Measurements from ENCODE around the gene MTHFS. TPM values are rescaled to one million over a fixed set of nuclear protein-coding genes. Genes with fewer than 3 reads are reported as not detected.
"Not testable (repeated sequence)": the region's sequence is repeated elsewhere in the genome, so short reads cannot be mapped to it uniquely, and the experiment has no call there.

The MTHFS gene
- total RNA-seq, 1 donor from 2014 or later: 25.4 TPM

GRCh38 chr15:79915776-79916501 is 19.1 kb upstream of the MTHFS start:
- not testable (repeated sequence) for DNase-seq

- DNase-seq: no peak
Measured at GRCh38 chr15:79914728-79915127, 17.9 kb upstream of the MTHFS start.

DNA sequence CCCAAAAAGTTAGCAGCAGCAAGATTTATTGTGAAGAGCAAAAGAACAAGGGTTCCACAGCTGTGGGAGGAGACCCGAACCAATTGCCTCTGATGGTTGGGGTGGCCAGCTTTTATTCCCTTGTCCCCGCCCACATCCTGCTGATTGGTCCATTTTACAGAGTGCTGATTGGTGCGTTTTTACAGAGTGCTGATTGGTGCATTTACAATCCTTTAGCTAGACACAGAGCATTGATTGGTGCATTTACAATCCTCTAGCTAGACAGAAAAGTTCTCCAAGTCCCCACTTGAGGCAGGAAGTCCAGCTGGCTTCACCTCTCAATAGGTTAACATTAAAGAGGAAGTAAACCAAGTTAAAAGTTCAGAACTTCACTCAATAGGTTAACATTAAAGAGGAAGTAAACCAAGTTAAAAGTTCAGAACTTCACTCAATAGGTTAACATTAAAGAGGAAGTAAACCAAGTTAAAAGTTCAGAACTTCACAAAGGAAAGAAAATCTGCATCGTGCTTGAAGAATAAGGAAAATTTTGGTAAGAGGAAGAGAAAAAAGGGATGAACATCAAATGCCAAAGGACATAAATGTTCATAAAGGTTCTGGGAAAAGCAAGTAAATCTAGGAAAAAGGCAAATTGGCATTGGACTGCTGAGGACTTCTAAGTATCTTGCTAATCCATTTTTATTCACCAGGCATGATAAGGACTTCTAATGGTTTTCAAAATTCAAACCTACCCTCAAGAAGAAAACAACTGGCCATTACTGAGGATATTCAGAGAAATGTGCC is 12.9 kb upstream of the MTHFS start:
- DNase-seq: not testable (repeated sequence)

- DNase-seq: no peak
Measured at GRCh38 chr15:79904271-79904670, 7.5 kb upstream of the MTHFS start.

DNA sequence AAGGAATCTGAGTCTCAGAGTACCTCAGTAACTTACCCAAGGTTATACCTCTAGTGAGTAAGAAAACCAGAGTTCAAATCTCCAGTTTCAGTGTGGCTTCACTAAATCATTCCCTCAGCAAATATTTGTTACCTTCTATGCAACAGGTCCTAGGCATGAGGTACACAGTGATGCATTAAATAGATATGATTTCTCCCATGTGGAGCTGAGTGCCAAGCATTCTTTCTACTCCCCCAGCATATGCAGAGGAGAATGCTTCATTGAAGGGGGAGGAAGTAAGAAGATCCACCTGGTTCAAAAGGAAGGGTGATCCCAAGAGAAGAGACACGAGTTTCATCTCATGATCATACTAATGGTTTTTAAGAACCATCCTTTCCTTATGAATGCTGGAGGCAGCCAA is 6.8 kb upstream of the MTHFS start:
- no peak for DNase-seq

DNA sequence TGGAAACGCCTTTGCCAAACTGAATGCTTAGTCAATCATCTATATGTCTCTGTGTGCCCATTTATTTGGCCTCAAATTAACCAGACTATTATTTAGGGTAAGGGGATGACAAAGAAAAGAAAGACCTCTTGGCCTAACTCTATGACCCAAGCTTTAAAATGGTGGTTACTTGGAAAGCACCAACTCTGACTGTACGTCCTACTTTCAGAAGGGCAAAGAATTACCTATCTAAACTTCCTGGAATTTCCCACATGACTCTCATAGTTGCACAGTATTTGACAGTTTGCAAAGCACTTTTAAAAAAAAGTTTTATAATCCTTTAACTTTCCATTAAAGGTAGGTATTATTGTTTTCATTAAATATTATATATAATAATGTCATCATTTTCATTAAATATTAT is 6.3 kb upstream of the MTHFS start:
- DNase-seq: no peak

- no peak for DNase-seq
Measured at GRCh38 chr15:79901958-79902357, 5.1 kb upstream of the MTHFS start.

GRCh38 chr15:79900818-79901378 is 4.1 kb upstream of the MTHFS start:
- not testable (repeated sequence) for DNase-seq

GRCh38 chr15:79900087-79900486 is 3.3 kb upstream of the MTHFS start:
- no peak for DNase-seq

DNA sequence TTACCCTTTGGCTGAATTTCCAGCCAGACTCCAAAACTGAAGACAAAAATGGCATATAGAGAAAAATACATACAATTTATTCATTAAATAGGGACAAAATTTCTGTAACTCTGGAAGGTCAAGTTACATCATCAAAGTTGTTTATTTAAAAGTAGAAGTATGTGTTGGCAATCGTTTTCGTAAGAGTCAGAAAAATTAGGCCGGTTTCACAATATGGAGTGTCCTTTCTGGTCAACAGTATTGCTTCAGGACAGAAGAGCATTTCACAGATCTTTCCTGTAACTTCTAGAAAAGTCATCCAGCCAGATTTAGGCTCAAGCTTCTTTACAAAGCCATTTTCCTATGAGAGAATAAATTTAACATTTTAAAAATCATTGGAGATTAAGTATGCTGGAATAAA is 2.0 kb upstream of the MTHFS start:
- DNase-seq: not testable (repeated sequence)

- no peak for DNase-seq
Measured at GRCh38 chr15:79898369-79898768, 1.6 kb upstream of the MTHFS start.

GRCh38 chr15:79897701-79898113 is 893 bp upstream of the MTHFS start:
- no peak for DNase-seq

GRCh38 chr15:79897380-79897678 is 515 bp upstream of the MTHFS start:
- no peak for DNase-seq

DNA sequence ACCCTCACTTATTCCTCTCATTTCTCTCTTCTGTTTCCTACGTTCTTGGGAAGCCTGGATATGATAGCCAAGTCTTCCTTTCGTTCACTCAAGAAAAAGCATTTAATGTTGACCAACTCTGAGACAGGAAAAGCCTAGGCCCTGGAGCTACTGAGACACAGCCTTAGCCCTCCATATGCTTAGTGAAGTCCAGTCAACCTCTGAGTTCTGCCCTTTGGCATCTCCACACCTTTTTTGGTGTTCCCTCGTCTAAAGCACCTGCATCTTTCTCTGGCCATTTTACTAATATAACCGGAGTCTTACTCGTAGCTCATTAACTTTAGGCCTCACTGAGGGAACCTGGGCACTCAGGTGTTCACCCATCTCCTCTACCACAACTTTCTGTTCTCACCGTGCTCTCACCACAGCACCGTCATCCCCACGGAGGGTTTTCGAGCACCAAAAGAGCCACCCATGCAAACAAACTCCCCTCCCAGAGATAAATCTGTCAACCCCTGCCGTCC is 632 bp downstream of the MTHFS start:
- no peak for DNase-seq

DNA sequence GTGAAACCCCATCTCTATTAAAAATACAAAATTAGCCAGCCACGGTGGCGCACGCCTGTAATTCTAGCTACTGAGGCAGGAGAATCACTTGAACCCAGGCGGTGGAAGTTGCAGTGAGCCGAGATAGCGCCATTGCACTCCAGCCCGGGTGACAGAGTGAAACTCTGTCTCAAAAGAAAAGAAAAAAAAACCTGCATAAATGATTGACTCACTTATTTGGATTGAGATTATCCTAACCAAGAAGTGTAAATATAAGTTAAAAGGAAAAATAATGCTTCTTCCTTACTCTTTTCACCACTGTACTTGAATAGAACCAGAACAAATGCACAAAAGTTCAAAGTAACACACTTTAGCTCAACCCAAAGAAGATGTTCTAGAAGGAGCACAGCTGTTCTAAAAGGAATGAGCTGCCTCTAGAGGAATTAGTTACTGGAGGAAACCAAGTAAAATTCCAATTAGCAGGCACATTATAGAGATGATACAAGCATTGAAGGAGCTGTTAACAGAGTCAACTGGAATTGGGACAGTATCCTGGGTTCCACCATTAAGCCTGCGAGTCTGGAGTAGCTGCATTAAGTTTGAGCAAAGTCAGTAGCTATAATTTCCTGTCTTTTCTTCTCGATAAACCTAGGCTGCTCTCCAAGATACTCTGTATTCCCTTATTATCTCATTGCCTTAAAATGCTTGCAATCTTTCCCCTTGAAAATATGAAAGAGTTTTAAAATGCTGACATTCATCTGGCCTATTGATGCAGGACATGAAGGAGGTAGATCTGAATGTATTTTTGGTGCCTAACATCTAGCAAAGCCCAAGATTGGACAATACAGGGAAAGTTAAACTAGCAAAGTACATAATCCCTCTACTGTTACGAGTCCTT is 9.5 kb downstream of the MTHFS start:
- no peak for DNase-seq

DNA sequence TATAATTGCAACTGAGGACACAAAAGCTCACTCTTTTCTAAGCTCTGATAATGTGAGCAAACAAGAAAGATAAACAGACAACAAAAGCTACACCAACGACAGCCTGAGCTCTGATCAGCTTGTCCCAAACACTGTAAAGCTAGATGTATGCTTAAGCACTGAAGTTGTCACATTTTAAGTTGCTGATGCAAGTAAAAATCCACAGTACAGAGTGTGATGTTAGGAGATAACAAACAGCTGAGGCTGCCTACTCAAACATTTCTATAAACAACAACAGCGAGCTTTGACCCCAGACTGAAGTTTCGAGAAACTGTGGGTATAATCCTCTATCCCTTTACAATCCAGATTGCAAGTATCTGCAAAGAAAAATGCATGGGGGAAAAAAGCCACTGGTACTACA is 10.7 kb downstream of the MTHFS start:
- DNase-seq: no peak

DNA sequence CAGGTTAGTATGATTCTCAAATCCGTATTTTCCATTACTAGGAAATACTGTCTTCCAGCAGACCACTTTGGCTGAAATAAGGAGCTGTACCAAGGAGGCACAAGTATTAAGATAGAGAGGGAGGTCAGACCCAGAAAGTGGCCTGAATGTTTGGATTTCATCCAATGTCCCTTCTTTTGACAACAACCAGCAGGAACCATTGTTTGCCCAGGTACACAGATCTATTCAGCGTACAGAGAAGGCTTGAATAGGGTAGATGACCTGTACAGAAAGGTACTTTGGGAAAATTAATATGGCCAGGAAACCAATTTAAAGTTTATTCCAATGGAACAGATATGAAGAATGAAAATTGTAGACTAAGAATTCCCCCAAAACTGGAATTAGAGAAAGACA is 12.6 kb downstream of the MTHFS start:
- DNase-seq: no peak

GRCh38 chr15:79883579-79884203 is 13.1 kb downstream of the MTHFS start:
- no peak for DNase-seq

GRCh38 chr15:79881668-79882067 is 15.1 kb downstream of the MTHFS start:
- DNase-seq: no peak

- no peak for DNase-seq
Measured at GRCh38 chr15:79881254-79881653, 15.6 kb downstream of the MTHFS start.

- no peak for DNase-seq
Measured at GRCh38 chr15:79878078-79878705, 18.6 kb downstream of the MTHFS start.

DNA sequence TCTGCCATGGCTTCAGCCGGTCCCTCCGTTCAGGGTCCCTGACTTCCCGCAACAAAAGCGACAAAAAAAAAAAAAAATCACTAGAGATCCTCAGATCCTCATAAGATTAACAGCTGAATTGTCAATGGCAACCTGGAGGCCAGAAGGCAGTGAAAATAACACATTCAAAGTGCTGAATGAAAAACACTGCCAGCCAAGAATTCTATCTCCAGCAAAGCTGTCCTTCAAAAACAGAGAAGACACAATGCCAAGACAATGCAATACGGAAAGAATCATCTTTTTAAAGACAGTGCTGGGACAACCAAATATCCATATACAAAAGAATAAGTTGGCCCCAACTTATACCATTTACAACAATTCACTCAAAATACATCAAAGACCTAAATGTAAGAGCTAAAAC is 21.6 kb downstream of the MTHFS start:
- no peak for DNase-seq
